Stimulated activated CD4-positive, alpha-beta T cell treated with anti-CD3 and anti-CD28 coated beads, Interleukin-1b, Interleukin-23, amount 100 ng/mL, for 48 hours (primary cell): ENCODE results near the gene TSPYL6.
"Not testable (repeated sequence)": the region's sequence is repeated elsewhere in the genome, so short reads cannot be mapped to it uniquely, and the experiment has no call there.

Source experiments
- DNase-seq: peaks from one replicate; pipeline ENCODE4 v3.0.0-alpha.2; 2020

Gene TSPYL6

GRCh38 chr2:54256091-54256694 is at the start of gene TSPYL6:
Gene TSPYL6 (minus strand): TSS chr2:54256229. CDS start chr2:54256151, 78 bp downstream.
- DNase-seq = no peak

- DNase-seq = no peak
Measured at GRCh38 chr2:54303631-54304030, 47.6 kb upstream of the TSPYL6 start.

GRCh38 chr2:54298514-54298913 is 42.5 kb upstream of the TSPYL6 start:
- DNase-seq = no peak

GRCh38 chr2:54295911-54296310 is 39.9 kb upstream of the TSPYL6 start:
- DNase-seq = no peak

- not testable (repeated sequence) for DNase-seq
Measured at GRCh38 chr2:54294665-54295064, 38.6 kb upstream of the TSPYL6 start.

- no peak for DNase-seq
Measured at GRCh38 chr2:54290356-54291025, 34.5 kb upstream of the TSPYL6 start.

- no peak for DNase-seq
Measured at GRCh38 chr2:54289917-54290316, 33.9 kb upstream of the TSPYL6 start.

GRCh38 chr2:54287532-54287931 is 31.5 kb upstream of the TSPYL6 start:
- no peak for DNase-seq

GRCh38 chr2:54285451-54285850 is 29.4 kb upstream of the TSPYL6 start:
- DNase-seq = no peak

GRCh38 chr2:54284826-54285225 is 28.8 kb upstream of the TSPYL6 start:
- no peak for DNase-seq

- no peak for DNase-seq
Measured at GRCh38 chr2:54279385-54279784, 23.4 kb upstream of the TSPYL6 start.

GRCh38 chr2:54275541-54275940 is 19.5 kb upstream of the TSPYL6 start:
- DNase-seq = no peak

GRCh38 chr2:54274781-54275242 is 18.8 kb upstream of the TSPYL6 start:
- DNase-seq = no peak

- DNase-seq = no peak
Measured at GRCh38 chr2:54271843-54272627, 16.0 kb upstream of the TSPYL6 start.

GRCh38 chr2:54271189-54271588 is 15.2 kb upstream of the TSPYL6 start:
- DNase-seq = no peak

- DNase-seq = no peak
Measured at GRCh38 chr2:54267577-54267976, 11.5 kb upstream of the TSPYL6 start.

GRCh38 chr2:54265081-54265480 is 9.1 kb upstream of the TSPYL6 start:
- DNase-seq = not testable (repeated sequence)

- DNase-seq = no peak
Measured at GRCh38 chr2:54262015-54262765, 6.2 kb upstream of the TSPYL6 start.

GRCh38 chr2:54261537-54261936 is 5.5 kb upstream of the TSPYL6 start:
- no peak for DNase-seq

- DNase-seq = no peak
Measured at GRCh38 chr2:54260241-54260595, 4.2 kb upstream of the TSPYL6 start.

GRCh38 chr2:54259413-54260240 is 3.6 kb upstream of the TSPYL6 start:
- no peak for DNase-seq

- no peak for DNase-seq
Measured at GRCh38 chr2:54258166-54258565, 2.1 kb upstream of the TSPYL6 start.
